Vagina (tissue), 2 donors: ENCODE data around the gene RNU5D-1. TPM values are rescaled to one million over a fixed set of nuclear protein-coding genes. Genes with fewer than 3 reads are reported as not detected.

Experiments
- DNase-seq, 2 donors: peaks; one replicate each; pipeline ENCODE4 v3.0.0-alpha.2; 2017; ENCODE audit errors: extremely low spot score in 2 of 2
- H3K27ac ChIP-seq: fragments of 200-600 bp; sonication (generic); one replicate; pipeline ENCODE4 v1.5.1; 2019
- H3K27me3 ChIP-seq: fragments of 200-600 bp; sonication (generic); one replicate; pipeline ENCODE4 v1.5.1; 2019
- H3K36me3 ChIP-seq, 2 donors: fragments of 200-600 bp; sonication (generic); one replicate each; pipeline ENCODE4 v1.5.1; 2017 to 2019
- H3K4me1 ChIP-seq: fragments of 200-600 bp; sonication (generic); one replicate; pipeline ENCODE4 v1.5.1; 2019
- H3K4me3 ChIP-seq, 2 donors: fragments of 200-600 bp; sonication (generic); 1 replicate in 1 of 2; 2 replicates in 1 of 2; pipeline ENCODE4 v1.5.1; 2016 to 2019
- H3K9me3 ChIP-seq: fragments of 200-600 bp; sonication (generic); one replicate; pipeline ENCODE4 v1.5.1; 2019
- POLR2A ChIP-seq, 2 donors: fragments of 450-650 bp; IDR thresholded peaks; one replicate each; pipeline ENCODE4 v1.6.1; 2017; ENCODE audit warnings: antibody characterized with exemption in 2 of 2, mild to moderate bottlenecking in 2 of 2, moderate library complexity in 2 of 2
- POLR2AphosphoS5 ChIP-seq, 2 donors: sonication (generic); formaldehyde crosslinking; IDR thresholded peaks; one replicate each; pipeline ENCODE4 v1.9.0; 2017; ENCODE audit warnings: antibody characterized with exemption in 2 of 2, mild to moderate bottlenecking in 2 of 2, low read depth in 1 of 2; ENCODE audit not compliant: insufficient read depth in 1 of 2
- intact Hi-C: fragments of 100-400 bp; cut with DNase I; formaldehyde crosslinking; loops from one replicate; pipeline ENCODE4 v1.15.1; 2023
- total RNA-seq: library from RNA; depleted of rRNA; stranded (reverse); fragments of >200 nt; gene quantifications from one replicate; pipeline ENCODE4 v1.2.3, GENCODE V29; 2016
- TF ChIP-seq, protein P1 (sequence below), 3 experiments: fragments of 450-650 bp in 2 of 3; fragments of 200-600 bp in 1 of 3; sonication (generic) in 1 of 3; IDR thresholded peaks; one replicate each; pipeline ENCODE4 v1.5.1; 2017 to 2019; ENCODE audit warnings: antibody characterized with exemption in 3 of 3, mild to moderate bottlenecking in 2 of 3, moderate library complexity in 2 of 3

Gene RNU5D-1
- total RNA-seq, 1 donor from 2014 or later: not detected

DNA sequence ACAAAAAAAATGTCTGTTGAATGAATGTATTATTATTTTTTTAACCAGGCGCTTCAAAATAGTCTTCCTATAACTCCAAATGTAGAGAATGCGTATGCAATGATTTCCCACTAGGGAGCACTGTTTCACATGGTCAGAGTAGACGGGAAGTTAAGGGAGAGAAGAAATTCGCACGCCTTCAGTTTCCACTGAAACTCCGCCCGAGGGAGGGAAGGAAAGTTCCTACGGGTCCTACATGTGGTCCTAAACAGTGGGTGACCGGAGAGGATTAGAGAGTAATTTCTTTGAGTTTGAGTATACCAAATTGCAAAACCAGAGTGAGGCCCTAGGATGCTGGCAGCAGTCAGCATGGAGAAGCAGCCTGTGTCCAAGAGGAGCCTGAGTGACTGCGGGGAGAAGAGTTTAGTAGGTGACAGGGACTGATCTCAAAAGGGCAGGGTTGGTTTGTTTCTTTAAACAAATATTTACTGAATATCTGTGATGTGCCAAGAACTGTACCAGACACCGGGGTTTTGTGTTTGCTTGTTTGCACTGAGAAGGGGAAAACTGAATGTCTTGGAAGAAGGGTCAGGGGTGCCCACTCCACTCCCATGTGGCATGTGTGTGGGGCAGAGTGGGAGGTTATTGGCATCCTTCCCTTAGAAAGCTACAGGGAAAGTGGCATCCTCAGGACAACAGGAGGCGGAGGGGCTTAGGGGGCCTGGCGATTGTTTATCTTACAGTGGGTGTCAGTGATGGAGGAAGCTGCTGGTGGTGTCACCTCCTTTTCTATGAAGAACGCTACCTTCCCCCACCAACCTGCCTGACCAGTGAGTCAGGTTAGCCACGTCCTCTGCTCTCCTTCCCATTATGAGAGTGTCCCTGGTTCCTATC lies 22.8 kb downstream of the RNU5D-1 start:
- Histone ChIP-seq H3K27me3 (no peaks in the 10 kb centered on the region), H3K9me3 (no peaks in the 10 kb centered on the region), H3K36me3 (no peaks in the 10 kb centered on the region), H3K27ac (no peak overlapping the region), H3K4me3 (no peak overlapping the region), H3K4me1 (peaks cover 10% of the 10 kb centered on the region)
- DNase-seq: no peak
- TF ChIP-seq POLR2AphosphoS5 (IDR thresholded peaks at IDR 0.05; ENCODE audit: insufficient read depth in 1 of 2, low read depth in 1 of 2) (peak in 1 of 2 donors; percentile 48), POLR2A (IDR thresholded peaks at IDR 0.05) (no peak)
- TF ChIP-seq, protein P1, sequence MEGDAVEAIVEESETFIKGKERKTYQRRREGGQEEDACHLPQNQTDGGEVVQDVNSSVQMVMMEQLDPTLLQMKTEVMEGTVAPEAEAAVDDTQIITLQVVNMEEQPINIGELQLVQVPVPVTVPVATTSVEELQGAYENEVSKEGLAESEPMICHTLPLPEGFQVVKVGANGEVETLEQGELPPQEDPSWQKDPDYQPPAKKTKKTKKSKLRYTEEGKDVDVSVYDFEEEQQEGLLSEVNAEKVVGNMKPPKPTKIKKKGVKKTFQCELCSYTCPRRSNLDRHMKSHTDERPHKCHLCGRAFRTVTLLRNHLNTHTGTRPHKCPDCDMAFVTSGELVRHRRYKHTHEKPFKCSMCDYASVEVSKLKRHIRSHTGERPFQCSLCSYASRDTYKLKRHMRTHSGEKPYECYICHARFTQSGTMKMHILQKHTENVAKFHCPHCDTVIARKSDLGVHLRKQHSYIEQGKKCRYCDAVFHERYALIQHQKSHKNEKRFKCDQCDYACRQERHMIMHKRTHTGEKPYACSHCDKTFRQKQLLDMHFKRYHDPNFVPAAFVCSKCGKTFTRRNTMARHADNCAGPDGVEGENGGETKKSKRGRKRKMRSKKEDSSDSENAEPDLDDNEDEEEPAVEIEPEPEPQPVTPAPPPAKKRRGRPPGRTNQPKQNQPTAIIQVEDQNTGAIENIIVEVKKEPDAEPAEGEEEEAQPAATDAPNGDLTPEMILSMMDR (IDR thresholded peaks at IDR 0.05): peak; percentile 3 to 39 (median 36)
- intact Hi-C loops: no loop called here

DNA sequence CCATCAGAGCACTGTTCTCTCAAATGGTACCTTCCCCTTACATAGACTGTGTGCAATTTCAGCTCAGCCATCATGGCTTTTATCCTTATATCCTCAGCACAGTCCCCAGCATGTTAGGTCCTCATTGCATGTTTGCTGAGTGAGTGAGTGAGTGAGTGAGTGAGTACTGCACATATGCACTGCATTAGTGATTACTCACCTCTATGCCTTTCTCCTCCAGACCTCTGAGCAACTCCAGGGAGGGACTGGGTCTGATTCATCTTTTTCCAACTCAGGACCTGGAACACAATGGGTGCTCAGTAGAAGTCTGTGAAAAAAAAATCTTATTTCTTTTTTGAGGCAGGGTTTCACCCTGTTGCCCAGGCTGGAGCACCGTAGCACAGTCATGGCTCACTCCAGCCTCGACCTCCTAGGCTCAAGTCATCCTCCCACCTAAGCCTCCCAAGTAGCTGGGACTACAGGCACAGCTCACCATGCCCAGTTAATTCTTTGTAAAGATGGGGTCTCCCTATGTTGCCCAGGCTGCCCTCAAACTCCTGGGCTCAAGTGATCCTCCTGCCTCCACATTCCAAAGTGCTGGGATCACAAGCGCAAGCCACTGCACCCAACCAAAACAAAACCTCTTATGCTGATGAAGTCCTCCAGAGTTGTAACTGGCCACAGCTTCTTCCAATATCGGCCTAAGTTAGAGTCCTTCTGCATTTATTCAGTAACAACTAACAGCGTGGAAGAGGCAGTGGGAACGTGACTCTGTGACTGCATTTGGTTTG lies 23.7 kb downstream of the RNU5D-1 start:
- Histone ChIP-seq H3K4me1 (peaks cover 10% of the 10 kb centered on the region), H3K27ac (no peak overlapping the region), H3K27me3 (no peaks in the 10 kb centered on the region), H3K4me3 (no peak overlapping the region), H3K36me3 (no peaks in the 10 kb centered on the region), H3K9me3 (no peaks in the 10 kb centered on the region)
- no peak for DNase-seq
- TF ChIP-seq POLR2AphosphoS5 (IDR thresholded peaks at IDR 0.05; ENCODE audit: insufficient read depth in 1 of 2, low read depth in 1 of 2) (no peak), POLR2A (IDR thresholded peaks at IDR 0.05) (no peak)
- TF ChIP-seq, protein P1 (IDR thresholded peaks at IDR 0.05): no peak
- intact Hi-C loops: no loop called here

DNA sequence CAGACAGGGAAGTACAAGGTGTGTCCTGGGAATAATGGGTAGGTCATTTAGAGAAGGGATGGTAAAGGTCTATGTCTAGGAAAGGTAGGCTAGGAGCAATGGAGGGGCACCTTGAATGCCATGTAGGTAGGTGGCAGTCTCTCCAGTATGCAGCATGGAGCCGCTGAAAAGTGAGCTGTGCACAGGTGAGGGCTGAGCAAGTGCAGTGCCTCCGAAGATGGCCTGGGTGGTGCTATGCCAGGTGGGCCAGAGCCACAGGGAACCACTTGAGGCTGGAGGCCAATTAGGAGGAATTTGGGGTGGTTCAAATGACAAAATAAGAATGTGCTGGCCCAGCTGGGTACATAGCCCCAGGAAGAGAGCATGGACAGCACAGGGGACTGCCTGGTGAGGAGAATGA lies 25.0 kb downstream of the RNU5D-1 start:
- Histone ChIP-seq H3K27ac (no peak overlapping the region), H3K4me3 (no peak overlapping the region), H3K4me1 (peaks cover 10% of the 10 kb centered on the region), H3K9me3 (no peaks in the 10 kb centered on the region), H3K27me3 (no peaks in the 10 kb centered on the region), H3K36me3 (no peaks in the 10 kb centered on the region)
- intact Hi-C loops: no loop called here
- TF ChIP-seq POLR2AphosphoS5 (IDR thresholded peaks at IDR 0.05; ENCODE audit: insufficient read depth in 1 of 2, low read depth in 1 of 2) (no peak), POLR2A (IDR thresholded peaks at IDR 0.05) (no peak)
- TF ChIP-seq, protein P1 (IDR thresholded peaks at IDR 0.05): no peak
- DNase-seq: no peak

DNA sequence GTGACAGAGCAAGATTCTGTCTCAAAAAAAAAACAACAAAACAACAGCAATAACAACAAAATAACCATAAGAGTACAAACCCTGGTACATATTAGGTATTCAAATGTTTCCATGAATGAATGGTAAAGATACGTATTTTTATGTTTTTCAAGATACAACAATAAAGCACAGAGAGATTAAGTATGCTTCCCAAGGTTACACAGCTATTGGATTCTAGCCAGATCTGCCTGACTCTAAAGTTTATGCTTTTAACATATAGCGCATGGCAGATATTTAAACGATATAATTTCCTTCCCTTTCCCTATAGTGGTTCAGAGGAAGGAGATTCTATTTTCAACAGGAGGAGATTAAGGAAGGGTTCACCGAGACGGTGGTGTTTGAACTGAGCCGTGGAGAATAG lies 25.5 kb downstream of the RNU5D-1 start:
- TF ChIP-seq, protein P1 (IDR thresholded peaks at IDR 0.05): no peak
- no peak for TF ChIP-seq POLR2A (IDR thresholded peaks at IDR 0.05)
- TF ChIP-seq POLR2AphosphoS5 (IDR thresholded peaks at IDR 0.05; ENCODE audit: insufficient read depth in 1 of 2, low read depth in 1 of 2): no peak
- Histone ChIP-seq H3K4me1 (peaks cover 10% of the 10 kb centered on the region), H3K4me3 (no peak overlapping the region), H3K9me3 (no peaks in the 10 kb centered on the region), H3K27ac (no peak overlapping the region), H3K36me3 (no peaks in the 10 kb centered on the region), H3K27me3 (no peaks in the 10 kb centered on the region)
- intact Hi-C loops: no loop called here
- no peak for DNase-seq
